Neural cell (in vitro differentiated cells): ENCODE measurements around the gene SNX14. TPM values are rescaled to one million over a fixed set of nuclear protein-coding genes. Genes with fewer than 3 reads are reported as not detected.

Experiments
- H2AFZ ChIP-seq: fragments of 200-600, 300-800 bp; sonication (generic), shearing (Covaris generic); 2 replicates; pipeline ENCODE4 v1.6.0; 2014; ENCODE audit warnings: low read depth, mild to moderate bottlenecking, antibody characterized with exemption, low read length, moderate library complexity
- H3F3A ChIP-seq: fragments of 200-600 bp; shearing (Covaris generic); 2 replicates; pipeline ENCODE4 v1.6.1; 2016; ENCODE audit warnings: mild to moderate bottlenecking, moderate library complexity, mixed read lengths, antibody characterized with exemption, low read length; ENCODE audit not compliant: insufficient read depth, poor library complexity, severe bottlenecking
- H3K27ac ChIP-seq: fragments of 200-600, 300-800 bp; sonication (generic), shearing (Covaris generic); 2 replicates; pipeline ENCODE4 v1.5.1; 2014; ENCODE audit warnings: mild to moderate bottlenecking, low read length, moderate library complexity
- H3K27me3 ChIP-seq: fragments of 300-800, 200-600 bp; sonication (generic), shearing (Covaris generic); 2 replicates; pipeline ENCODE4 v1.6.0; 2014; ENCODE audit warnings: mild to moderate bottlenecking, low read depth, low read length, moderate library complexity; ENCODE audit not compliant: insufficient read depth
- H3K36me3 ChIP-seq: fragments of 300-800, 200-600 bp; sonication (generic), shearing (Covaris generic); 2 replicates; pipeline ENCODE4 v1.5.1; 2014; ENCODE audit warnings: mild to moderate bottlenecking, antibody characterized with exemption, low read length, moderate library complexity; ENCODE audit not compliant: insufficient read depth
- H3K4me2 ChIP-seq: fragments of 300-800, 200-600 bp; sonication (generic), shearing (Covaris generic); 2 replicates; pipeline ENCODE4 v1.6.0; 2014; ENCODE audit warnings: mild to moderate bottlenecking, low read length
- H3K4me3 ChIP-seq: fragments of 300-800, 200-600 bp; sonication (generic), shearing (Covaris generic); 2 replicates; pipeline ENCODE4 v1.5.1; 2014; ENCODE audit warnings: mild to moderate bottlenecking, low read length, moderate library complexity
- H3K79me2 ChIP-seq: fragments of 200-600 bp; shearing (Covaris generic); replicated peaks from 2 replicates; pipeline ENCODE4 v1.6.0; 2014; ENCODE audit warnings: mild to moderate bottlenecking, low read length, moderate library complexity; ENCODE audit not compliant: insufficient read depth
- H3K9ac ChIP-seq: fragments of 300-800, 200-600 bp; sonication (generic), shearing (Covaris generic); 2 replicates; pipeline ENCODE4 v1.6.1; 2016; ENCODE audit warnings: mild to moderate bottlenecking, low read length, mixed read lengths
- H3K9me2 ChIP-seq: fragments of 200-600 bp; shearing (Covaris generic); 2 replicates; pipeline ENCODE4 v1.6.1; 2016; ENCODE audit warnings: mild to moderate bottlenecking, low read length, mixed read lengths; ENCODE audit not compliant: insufficient read depth
- H3K9me3 ChIP-seq: fragments of 200-600, 300-800 bp; sonication (generic), shearing (Covaris generic); 2 replicates; pipeline ENCODE4 v1.6.1; 2016; ENCODE audit warnings: mild to moderate bottlenecking, mixed run types, low read length, moderate library complexity, mixed read lengths
- H4K20me1 ChIP-seq: fragments of 200-600 bp; shearing (Covaris generic); 2 replicates; pipeline ENCODE4 v1.6.1; 2016; ENCODE audit warnings: mild to moderate bottlenecking, mixed run types; ENCODE audit not compliant: insufficient read depth
- EP300 ChIP-seq: fragments of 450-650 bp; conservative IDR thresholded peaks from 2 replicates; pipeline ENCODE4 v1.6.1; 2014; ENCODE audit warnings: antibody characterized with exemption, mild to moderate bottlenecking, moderate library complexity; ENCODE audit not compliant: poor library complexity, severe bottlenecking
- EZH2 ChIP-seq: fragments of 200-600, 300-800 bp; shearing (Covaris generic), sonication (generic); IDR thresholded peaks from 2 replicates; pipeline ENCODE4 v1.6.1; 2014; ENCODE audit warnings: antibody characterized with exemption, low read length, borderline replicate concordance, mild to moderate bottlenecking; ENCODE audit not compliant: insufficient read depth, poor library complexity, severe bottlenecking
- MXI1 ChIP-seq: fragments of 450-650 bp; conservative IDR thresholded peaks from 2 replicates; pipeline ENCODE4 v1.6.1; 2014; ENCODE audit warnings: antibody characterized with exemption, mild to moderate bottlenecking; ENCODE audit not compliant: poor library complexity, severe bottlenecking
- POLR2AphosphoS5 ChIP-seq: IDR thresholded peaks from 2 replicates; pipeline ENCODE4 v1.6.1; 2012
- RAD21 ChIP-seq: fragments of 450-650 bp; conservative IDR thresholded peaks from 2 replicates; pipeline ENCODE4 v1.6.1; 2014; ENCODE audit warnings: antibody characterized with exemption, mild to moderate bottlenecking, moderate library complexity
- SMC3 ChIP-seq: fragments of 450-650 bp; conservative IDR thresholded peaks from 2 replicates; pipeline ENCODE4 v1.6.1; 2014; ENCODE audit warnings: antibody characterized with exemption, mild to moderate bottlenecking, moderate library complexity; ENCODE audit not compliant: poor library complexity
- TAF1 ChIP-seq: IDR thresholded peaks from 2 replicates; pipeline ENCODE4 v1.6.1; 2012; ENCODE audit warnings: low read depth
- polyA plus RNA-seq: library from polyadenylated mRNA; depleted of rRNA; stranded (reverse); fragments of >200 nt; gene quantifications from 2 replicates; pipeline ENCODE4 v1.2.3, GENCODE V29; 2014
- TF ChIP-seq, protein P1 (sequence below): IDR thresholded peaks from 2 replicates; pipeline ENCODE4 v1.6.1; 2012; ENCODE audit warnings: borderline replicate concordance
- TF ChIP-seq, protein P2 (sequence below): fragments of 450-650 bp; IDR thresholded peaks from 2 replicates; pipeline ENCODE4 v1.5.1; 2014; ENCODE audit warnings: antibody characterized with exemption, mild to moderate bottlenecking, moderate library complexity; ENCODE audit not compliant: poor library complexity, severe bottlenecking

The SNX14 gene
- polyA plus RNA-seq, 1 donor from 2014 or later, result 112 TPM

GRCh38 chr6:85602100-85602499, 8.4 kb upstream of the SNX14 start:
- Histone ChIP-seq H3K27me3 (no peaks in the 10 kb centered on the region), H3K9me3 (no peaks in the 10 kb centered on the region), H3K9ac (no peak overlapping the region), H3K9me2 (no peaks in the 10 kb centered on the region), H3F3A (no peaks in the 10 kb centered on the region), H3K27ac (no peak overlapping the region), H3K36me3 (peaks cover 3% of the 10 kb centered on the region), H3K4me3 (no peak overlapping the region), H4K20me1 (no peaks in the 10 kb centered on the region), H3K79me2 (no peaks in the 10 kb centered on the region), H3K4me2 (no peak overlapping the region), H2AFZ (no peak overlapping the region)
- TF ChIP-seq EZH2 (no peak), POLR2AphosphoS5 (no peak), TAF1 (no peak), SMC3 (no peak), MXI1 (no peak), RAD21 (no peak), EP300 (no peak)
- TF ChIP-seq, protein P1, sequence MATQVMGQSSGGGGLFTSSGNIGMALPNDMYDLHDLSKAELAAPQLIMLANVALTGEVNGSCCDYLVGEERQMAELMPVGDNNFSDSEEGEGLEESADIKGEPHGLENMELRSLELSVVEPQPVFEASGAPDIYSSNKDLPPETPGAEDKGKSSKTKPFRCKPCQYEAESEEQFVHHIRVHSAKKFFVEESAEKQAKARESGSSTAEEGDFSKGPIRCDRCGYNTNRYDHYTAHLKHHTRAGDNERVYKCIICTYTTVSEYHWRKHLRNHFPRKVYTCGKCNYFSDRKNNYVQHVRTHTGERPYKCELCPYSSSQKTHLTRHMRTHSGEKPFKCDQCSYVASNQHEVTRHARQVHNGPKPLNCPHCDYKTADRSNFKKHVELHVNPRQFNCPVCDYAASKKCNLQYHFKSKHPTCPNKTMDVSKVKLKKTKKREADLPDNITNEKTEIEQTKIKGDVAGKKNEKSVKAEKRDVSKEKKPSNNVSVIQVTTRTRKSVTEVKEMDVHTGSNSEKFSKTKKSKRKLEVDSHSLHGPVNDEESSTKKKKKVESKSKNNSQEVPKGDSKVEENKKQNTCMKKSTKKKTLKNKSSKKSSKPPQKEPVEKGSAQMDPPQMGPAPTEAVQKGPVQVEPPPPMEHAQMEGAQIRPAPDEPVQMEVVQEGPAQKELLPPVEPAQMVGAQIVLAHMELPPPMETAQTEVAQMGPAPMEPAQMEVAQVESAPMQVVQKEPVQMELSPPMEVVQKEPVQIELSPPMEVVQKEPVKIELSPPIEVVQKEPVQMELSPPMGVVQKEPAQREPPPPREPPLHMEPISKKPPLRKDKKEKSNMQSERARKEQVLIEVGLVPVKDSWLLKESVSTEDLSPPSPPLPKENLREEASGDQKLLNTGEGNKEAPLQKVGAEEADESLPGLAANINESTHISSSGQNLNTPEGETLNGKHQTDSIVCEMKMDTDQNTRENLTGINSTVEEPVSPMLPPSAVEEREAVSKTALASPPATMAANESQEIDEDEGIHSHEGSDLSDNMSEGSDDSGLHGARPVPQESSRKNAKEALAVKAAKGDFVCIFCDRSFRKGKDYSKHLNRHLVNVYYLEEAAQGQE, result no peak
- TF ChIP-seq, protein P2, sequence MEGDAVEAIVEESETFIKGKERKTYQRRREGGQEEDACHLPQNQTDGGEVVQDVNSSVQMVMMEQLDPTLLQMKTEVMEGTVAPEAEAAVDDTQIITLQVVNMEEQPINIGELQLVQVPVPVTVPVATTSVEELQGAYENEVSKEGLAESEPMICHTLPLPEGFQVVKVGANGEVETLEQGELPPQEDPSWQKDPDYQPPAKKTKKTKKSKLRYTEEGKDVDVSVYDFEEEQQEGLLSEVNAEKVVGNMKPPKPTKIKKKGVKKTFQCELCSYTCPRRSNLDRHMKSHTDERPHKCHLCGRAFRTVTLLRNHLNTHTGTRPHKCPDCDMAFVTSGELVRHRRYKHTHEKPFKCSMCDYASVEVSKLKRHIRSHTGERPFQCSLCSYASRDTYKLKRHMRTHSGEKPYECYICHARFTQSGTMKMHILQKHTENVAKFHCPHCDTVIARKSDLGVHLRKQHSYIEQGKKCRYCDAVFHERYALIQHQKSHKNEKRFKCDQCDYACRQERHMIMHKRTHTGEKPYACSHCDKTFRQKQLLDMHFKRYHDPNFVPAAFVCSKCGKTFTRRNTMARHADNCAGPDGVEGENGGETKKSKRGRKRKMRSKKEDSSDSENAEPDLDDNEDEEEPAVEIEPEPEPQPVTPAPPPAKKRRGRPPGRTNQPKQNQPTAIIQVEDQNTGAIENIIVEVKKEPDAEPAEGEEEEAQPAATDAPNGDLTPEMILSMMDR, result no peak

- H3K4me2 ChIP-seq, result no peak overlapping the region
- no peaks in the 10 kb centered on the region for H3F3A ChIP-seq
- H3K79me2 ChIP-seq, result no peaks in the 10 kb centered on the region
- no peaks in the 10 kb centered on the region for H3K36me3 ChIP-seq
- H3K9ac ChIP-seq, result no peak overlapping the region
- no peaks in the 10 kb centered on the region for H3K27me3 ChIP-seq
- no peaks in the 10 kb centered on the region for H3K9me3 ChIP-seq
- H3K4me3 ChIP-seq, result no peak overlapping the region
- H3K27ac ChIP-seq, result no peak overlapping the region
- no peak for TF ChIP-seq TAF1
- no peaks in the 10 kb centered on the region for H4K20me1 ChIP-seq
- H3K9me2 ChIP-seq, result no peaks in the 10 kb centered on the region
- no peak overlapping the region for H2AFZ ChIP-seq
Observed at GRCh38 chr6:85600713-85601313, 7.2 kb upstream of the SNX14 start.
